IPS-11a (cell line): Measurements from ENCODE around the gene TOMM20.

ENCODE experiments used
- H3K4me3 ChIP-seq: one replicate; pipeline ENCODE4 v1.5.1; 2013; ENCODE audit warnings: low read depth, low read length, control low read depth

TOMM20 gene

GRCh38 chr1:235069176-235069575, 59.5 kb downstream of the TOMM20 start:
- no peak overlapping the region for H3K4me3 ChIP-seq

- no peak overlapping the region for H3K4me3 ChIP-seq
Measured at GRCh38 chr1:235068158-235069121, 60.2 kb downstream of the TOMM20 start.

GRCh38 chr1:235067396-235068157, 61.1 kb downstream of the TOMM20 start:
- no peak overlapping the region for H3K4me3 ChIP-seq

GRCh38 chr1:235063068-235063765, 65.4 kb downstream of the TOMM20 start:
- H3K4me3 ChIP-seq = no peak overlapping the region

- H3K4me3 ChIP-seq = no peak overlapping the region
Measured at GRCh38 chr1:235060607-235061470, 67.8 kb downstream of the TOMM20 start.
